Activated effector memory CD4-positive, alpha-beta T cell treated with Interleukin-2 at 50 U/mL for 16 hours (primary cell): ENCODE data around the gene ZNF366.
"Not testable (repeated sequence)": the region's sequence is repeated elsewhere in the genome, so short reads cannot be mapped to it uniquely, and the experiment has no call there.

ENCODE experiments used
- DNase-seq: peaks from one replicate; pipeline ENCODE4 v3.0.0-alpha.2; 2020

Gene ZNF366

DNA sequence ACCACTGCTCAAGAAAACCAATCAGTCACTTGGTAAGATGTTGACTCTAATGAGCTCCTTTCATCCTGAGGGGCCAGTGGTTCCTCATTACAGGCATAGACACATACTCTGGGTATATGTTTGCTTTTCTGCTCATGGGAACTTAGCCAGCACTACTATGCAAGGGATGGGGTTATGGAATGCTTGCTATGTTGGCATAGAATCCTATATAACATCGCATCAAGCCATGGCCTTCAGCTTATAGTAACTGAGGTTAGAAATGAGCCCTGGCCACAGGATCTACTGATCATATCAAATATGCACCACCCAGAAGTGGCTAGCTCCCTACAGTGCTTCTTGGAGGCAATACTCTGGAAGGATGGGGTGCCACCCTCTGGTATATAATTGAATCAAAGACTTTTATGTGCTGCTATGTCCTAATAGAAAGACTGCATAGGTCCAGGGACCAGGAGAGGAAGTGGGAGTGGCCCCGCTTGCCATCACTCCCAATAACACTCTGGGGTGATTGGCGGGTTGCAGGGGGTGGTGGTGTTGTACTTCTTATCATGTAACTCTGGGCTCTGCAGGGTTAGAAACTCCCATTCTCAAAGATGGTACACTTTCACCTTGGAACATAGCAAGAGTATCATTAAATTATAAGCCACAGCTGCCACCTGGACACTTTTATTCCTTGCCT is 70.3 kb downstream of the ZNF366 start:
- no peak for DNase-seq

GRCh38 chr5:72434781-72435437 is 72.3 kb downstream of the ZNF366 start:
- DNase-seq, result no peak

DNA sequence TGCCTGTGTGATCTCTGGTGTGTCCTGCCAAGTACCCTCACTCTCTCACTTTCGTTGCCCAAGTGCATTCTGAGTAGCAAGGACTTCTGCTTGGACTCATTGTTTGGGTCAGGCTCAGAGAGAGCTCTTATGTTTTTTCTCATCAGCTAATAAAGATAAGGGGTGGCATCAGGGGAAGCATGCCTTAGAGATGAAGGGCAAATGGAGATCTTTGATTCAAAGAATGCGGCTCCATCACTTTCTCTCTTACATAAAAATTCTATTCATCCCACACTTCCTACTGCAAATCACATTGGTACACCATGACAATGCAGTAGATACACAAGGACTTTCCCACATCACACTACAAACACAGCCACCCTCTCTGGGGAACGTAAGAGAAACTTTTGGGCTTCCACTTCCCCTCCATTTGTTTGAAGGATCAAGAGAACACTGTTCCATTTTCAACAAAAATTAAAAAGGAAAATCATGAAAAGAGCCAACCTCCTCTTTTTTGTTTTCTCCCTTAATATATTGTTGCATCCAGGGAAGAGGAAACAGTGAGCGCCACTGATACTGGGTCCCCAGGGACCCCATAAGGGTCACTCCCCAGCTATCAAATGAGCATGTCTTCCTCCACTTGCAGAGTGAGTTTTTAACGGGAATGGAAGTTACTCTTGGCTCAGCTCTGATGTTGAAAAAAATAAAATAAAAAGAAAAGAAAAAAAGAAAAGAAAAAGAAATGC is 73.0 kb downstream of the ZNF366 start:
- no peak for DNase-seq

GRCh38 chr5:72433522-72433921 is 73.7 kb downstream of the ZNF366 start:
- no peak for DNase-seq

GRCh38 chr5:72428669-72429068 is 78.5 kb downstream of the ZNF366 start:
- DNase-seq, result no peak

DNA sequence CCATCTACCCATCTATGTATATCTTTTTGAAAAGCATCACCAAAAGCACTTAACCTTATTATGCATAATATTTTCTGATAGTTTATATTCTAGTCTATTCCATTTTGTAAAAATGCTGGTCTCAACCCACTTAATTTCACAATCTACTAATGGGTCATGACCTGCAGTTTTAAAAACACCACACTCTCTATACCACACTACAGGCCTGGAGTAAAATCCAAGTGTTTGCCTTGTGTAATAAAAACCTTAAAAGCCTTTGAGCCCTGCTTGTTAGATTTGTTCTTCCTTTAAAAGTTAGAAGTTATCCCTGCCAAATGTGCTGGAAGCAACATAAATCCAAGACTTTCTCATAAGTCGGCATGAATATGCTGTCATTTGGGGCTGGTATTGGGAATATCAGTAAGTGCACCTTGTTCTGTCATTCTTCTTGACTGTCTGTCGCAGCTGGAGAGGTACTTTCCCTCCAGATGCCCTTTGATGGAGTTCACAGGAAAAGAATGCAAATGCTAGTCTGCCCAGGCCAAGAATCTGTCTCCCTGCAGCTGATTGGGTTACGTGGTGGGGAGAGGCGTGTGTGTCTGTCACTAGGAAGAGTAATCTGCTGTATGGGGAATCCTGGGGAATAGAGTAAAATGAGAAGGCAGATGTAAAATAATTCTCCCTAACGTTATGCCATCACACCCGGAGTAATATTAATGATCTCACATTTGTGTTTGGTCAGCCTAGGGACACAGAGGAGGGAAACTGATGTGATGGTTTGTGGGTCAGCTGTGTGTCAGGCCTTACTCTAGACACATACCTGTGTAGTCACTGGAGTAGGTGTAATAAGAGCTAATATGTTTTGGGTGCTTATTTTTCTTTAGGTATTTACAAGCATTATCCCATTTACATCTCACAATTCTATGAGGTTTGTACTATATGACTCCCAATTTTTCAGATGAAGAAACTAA is 79.4 kb downstream of the ZNF366 start:
- DNase-seq, result no peak

GRCh38 chr5:72427016-72427415 is 80.2 kb downstream of the ZNF366 start:
- DNase-seq, result no peak

- DNase-seq, result no peak
Observed at GRCh38 chr5:72426019-72426418, 81.2 kb downstream of the ZNF366 start.

DNA sequence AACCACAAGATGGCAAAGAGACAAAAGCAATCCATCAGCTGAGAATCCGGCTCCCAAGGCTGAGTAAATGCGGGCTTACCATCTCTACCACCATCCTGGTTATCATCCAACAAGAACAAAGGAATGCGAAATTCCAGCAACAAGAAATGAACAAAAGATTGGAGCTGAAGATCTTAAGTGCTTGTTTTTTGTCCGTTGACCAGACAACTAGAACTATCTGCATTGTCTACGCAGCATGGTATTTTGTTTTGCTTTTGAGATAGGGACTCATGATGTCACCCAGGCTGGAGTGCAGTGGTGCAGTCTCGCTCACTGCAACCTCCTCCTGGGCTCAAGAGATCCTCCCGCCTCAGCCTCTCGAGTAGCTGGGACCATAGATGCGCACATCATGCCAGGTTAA is 88.9 kb downstream of the ZNF366 start:
- DNase-seq, result no peak

DNA sequence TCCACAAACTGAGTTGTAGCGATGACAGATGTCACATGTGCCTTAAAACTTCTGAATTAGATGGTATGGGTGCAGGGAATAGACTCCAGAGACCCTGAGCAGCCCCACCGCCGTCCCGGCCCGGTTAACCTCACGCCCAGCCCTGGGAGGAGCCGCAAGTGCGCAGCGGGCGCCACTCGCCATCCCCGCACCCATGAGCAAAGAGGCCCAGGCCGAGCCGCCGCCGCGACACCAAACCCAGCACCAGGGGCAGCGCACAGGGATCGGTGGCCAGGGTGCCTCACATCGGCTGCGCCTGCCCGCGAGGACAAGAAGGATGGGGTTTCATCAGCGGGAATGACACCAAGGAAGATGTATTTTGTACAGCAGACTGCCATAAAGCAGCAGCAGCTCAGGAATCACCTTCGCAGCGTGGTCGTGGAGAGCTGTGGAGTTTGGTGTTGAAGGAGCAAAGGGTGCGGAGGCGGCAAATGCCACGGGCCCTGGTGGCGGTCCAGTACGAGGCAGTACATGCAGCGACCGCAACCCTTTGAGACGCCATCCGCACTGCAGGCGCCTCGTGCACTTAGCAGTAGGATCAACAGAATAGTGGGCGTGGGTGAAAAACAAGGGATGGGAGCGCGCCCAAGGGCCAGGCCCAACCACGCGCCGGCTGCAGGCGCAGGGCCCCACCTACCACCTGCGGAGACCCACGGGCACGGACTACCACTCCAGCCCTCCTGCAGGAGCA is 89.7 kb downstream of the ZNF366 start:
- DNase-seq, result no peak

- DNase-seq, result no peak
Observed at GRCh38 chr5:72415616-72416325, 91.4 kb downstream of the ZNF366 start.

DNA sequence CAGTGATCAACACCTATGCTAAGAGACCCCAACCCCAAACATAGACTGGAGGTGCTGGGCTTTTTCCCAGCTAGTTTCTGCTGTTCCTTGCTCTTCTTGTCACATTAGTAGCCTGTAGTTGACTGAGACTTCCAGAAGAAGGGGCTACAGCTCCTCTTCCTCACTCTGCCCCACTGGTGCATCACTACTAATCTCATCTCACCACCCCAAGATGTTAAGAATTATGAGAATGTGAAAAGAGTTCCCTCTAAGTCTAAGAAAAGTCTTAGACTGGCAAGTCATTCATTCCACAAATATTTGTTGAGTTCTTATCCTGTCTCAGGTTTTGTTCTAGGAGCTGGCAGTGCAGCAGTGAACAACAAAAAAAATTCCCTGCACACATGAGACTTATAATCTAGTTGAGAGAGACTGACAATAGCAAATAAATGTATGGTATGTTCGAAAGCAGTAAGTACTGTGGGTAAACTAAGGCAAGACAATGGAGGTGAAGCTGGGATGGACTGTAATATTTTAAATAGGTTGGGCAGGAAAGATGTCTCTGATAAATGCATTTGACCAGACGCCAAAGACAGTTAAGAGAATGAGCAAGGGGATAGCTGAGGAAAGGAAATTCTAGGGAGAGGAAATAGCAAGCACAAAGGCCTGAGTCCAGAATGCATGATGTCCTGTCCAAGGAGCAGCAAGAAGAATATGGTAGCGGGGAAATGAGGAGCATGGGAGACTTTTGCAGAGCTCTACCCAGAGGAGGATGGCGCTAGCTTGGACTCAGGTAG is 94.7 kb downstream of the ZNF366 start:
- DNase-seq, result no peak

- DNase-seq, result no peak
Observed at GRCh38 chr5:72410688-72411295, 96.4 kb downstream of the ZNF366 start.

DNA sequence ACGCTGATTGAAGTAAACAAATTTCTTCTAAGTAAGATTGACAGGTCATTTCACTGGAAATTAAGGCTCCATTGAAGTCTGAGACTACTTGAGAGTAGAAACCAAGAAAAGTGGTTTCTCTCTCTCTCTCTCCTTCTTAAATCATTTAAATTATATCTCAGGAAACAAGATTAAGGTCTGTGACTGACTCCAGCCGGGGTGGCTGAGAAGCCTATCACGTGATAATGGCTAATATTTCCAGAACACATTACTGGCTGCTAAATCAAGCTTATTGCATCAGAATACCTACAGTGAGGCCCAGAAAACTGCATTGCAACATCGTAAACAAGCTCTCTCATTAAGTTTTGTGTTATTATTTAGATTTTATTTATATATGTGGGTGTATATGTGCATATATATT is 98.6 kb downstream of the ZNF366 start:
- DNase-seq, result no peak

- no peak for DNase-seq
Observed at GRCh38 chr5:72408127-72408526, 99.1 kb downstream of the ZNF366 start.

GRCh38 chr5:72407541-72407940 is 99.7 kb downstream of the ZNF366 start:
- DNase-seq, result no peak

DNA sequence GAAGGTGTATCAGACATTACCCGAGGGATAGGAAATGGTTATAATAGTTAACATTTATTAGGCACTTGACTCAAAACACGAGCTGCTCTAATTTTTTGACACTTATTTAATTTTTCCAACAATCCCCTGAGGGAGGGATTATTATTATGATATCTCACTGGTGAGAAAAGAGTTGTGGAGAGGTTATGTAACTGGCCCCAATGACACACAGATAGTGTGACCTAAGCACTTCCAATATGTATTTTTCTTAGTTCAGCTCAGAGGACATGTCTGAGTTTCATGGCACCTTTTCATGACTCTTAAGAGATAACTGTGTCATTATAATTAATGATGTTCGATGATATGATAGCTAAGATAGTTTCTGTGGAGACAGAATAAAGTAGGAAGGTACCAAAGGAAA is 100.1 kb downstream of the ZNF366 start:
- no peak for DNase-seq

DNA sequence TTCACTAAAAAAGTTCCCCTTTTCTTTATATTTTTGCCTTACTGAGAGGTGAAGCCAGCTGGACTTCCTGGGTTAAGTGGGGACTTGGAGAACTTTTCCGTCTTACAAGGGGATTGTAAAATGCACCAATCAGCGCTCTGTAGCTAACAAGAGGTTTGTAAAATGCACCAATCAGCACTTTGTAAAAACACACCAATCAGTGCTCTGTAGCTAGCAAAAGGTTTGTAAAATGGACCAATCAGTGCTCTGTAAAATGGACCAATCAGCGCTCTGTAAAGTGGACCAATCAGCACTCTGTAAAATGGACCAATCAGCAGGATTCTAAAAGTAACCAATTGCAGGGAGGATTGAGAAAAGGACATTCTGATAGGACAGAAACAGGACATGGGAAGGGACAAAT is 102.4 kb downstream of the ZNF366 start:
- DNase-seq, result not testable (repeated sequence)

DNA sequence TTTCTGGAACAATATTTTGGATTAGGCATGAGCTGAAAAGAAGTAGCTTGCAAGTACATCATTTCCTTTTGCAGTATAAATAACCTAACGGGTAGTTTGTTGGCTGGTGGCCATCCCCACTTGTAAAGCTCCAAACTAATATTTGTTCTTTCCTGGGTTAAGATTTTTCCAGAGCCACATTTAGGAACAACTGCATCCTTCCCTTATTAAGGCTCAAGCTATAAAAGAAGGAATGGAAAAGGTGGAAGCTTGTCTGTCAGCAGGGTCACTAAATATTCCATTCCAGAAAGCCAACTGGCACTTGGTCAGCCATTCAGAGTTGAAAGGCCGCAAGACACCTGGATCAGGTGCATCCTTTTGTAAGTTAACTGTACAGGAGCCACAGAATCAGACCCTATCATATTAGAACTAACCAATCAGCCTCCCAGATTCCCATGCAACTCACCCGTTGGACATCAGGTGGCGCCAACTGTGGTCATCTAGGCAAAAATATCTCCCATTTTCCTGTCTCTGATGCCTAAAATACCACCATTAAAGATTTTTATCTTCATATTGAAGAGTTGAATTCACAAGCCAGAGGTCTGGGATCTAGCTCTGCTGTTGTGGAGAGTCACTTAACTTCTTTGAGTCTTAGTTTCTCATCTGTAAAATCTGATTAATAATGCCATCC is 104.1 kb downstream of the ZNF366 start:
- DNase-seq, result no peak

DNA sequence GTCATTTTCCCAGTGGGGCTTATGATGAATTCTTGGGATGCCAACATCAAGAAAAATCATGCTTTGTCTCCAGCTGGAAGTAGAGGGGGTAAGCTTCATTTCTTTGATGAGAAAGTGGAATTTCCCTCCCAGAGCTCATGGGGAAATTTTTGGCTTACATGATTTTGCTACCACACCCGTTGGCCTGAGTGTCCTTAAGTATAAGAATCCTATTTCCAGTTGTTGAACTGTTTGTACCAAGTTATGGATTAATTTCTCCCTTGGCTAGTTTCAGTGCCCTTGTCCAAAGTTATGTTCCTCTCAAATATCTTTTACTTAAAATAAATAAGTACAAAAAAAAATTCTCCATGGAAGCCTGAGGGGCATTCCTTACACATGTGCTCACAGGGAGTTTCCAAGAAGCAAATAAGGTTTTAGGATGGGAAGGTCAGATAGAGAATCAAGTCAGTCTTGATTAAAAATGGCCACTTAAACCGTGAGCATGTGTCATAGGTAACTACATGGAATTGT is 104.8 kb downstream of the ZNF366 start:
- no peak for DNase-seq
